ENCODE data around the gene YBEY.

DNA sequence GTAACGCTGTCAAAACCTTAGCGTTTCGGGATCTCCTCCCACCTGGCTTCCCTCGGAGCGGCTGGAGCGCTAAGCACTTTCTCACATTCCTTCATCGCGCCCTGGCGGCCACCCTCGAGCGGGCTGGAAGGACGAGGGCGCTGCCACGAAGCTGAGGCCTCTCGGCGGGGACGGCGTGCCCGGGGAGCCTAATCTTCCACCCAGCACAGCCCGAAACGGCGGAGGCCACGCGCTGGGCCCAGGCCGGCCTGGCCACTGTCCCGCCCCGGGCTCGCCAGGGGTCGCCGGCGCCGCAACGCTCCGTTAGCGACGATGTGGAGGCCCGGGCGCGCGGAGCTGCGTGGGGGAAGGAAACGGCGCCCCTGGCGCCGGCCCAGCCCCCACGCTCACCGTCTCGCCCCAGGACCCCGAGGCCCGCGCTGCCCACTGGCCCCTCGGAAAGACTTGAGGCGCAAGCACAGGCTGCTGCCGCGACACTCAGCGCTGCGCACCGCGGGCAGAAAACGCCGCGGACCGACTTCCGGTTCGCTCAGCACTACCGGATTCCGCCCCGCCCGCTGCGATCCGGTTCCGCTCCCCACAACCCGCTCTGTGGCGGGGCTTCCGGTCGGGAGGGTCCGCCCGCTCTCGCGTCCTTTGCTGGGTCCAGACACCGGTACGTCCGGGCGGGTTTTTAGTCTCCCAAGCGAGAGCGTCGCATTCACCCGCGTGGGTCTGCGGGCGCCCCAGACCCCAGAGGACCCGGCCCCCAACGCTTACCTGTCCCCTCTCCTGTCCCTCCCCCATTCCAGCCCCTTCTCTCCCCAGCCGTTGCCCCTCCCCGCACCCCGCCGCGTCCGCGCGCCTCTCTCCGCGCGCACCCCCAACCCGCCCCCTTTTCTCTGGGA, at the start of gene YBEY:
- TF ChIP-seq, protein P1, sequence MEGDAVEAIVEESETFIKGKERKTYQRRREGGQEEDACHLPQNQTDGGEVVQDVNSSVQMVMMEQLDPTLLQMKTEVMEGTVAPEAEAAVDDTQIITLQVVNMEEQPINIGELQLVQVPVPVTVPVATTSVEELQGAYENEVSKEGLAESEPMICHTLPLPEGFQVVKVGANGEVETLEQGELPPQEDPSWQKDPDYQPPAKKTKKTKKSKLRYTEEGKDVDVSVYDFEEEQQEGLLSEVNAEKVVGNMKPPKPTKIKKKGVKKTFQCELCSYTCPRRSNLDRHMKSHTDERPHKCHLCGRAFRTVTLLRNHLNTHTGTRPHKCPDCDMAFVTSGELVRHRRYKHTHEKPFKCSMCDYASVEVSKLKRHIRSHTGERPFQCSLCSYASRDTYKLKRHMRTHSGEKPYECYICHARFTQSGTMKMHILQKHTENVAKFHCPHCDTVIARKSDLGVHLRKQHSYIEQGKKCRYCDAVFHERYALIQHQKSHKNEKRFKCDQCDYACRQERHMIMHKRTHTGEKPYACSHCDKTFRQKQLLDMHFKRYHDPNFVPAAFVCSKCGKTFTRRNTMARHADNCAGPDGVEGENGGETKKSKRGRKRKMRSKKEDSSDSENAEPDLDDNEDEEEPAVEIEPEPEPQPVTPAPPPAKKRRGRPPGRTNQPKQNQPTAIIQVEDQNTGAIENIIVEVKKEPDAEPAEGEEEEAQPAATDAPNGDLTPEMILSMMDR (IDR thresholded peaks at IDR 0.05; ENCODE audit: insufficient read depth, low read depth, low read length): no peak
- TF ChIP-seq EZH2 (IDR thresholded peaks at IDR 0.05; ENCODE audit: insufficient read depth, low read length): no peak
